Measurements from ENCODE around the gene GRXCR1. TPM values are rescaled to one million over a fixed set of nuclear protein-coding genes. Genes with fewer than 3 reads are reported as not detected.
A peak's percentile ranks its signal among the peaks of the same experiment; 100 is the strongest.

The GRXCR1 gene
- total RNA-seq, 1 donor from 2014 or later: not detected

DNA sequence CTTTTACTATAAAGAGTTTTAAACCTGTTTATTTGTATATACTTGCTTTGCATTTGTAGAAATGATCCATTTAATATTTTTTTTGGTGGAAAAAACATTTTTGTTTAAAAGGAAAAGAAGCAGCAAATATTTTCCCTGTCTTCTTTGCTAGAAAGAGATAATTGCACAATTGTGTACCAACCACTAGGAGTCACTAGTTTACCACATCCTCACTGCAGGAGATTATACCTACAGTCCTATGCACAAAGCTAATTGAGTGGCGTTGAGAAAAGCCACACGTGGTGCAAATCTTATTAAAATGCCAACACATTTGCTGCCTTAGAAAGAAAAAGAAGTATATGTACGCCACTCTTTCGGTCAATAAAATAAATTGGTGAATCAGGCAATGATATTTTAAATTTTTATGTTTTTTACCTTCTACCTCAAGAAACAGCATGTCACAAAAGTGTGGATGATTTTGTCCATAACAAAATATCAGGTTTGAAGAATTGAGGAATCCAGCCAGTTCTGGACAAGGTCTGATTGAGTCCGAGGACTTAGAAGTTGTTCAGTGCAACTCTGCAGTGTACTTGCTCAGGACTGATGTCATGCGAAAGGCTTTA is 102.9 kb downstream of the GRXCR1 start:
- H3K27me3 Mint-ChIP-seq (ENCODE audit: low read depth): no peaks in the 10 kb centered on the region
- peaks cover 4% of the 10 kb centered on the region for H3K4me1 Mint-ChIP-seq
- DNase-seq (ENCODE audit: low spot score in 2 of 2, unreplicated experiment in 2 of 2): no peak
- H3K36me3 Mint-ChIP-seq: no peaks in the 10 kb centered on the region
- TF ChIP-seq, protein P1, sequence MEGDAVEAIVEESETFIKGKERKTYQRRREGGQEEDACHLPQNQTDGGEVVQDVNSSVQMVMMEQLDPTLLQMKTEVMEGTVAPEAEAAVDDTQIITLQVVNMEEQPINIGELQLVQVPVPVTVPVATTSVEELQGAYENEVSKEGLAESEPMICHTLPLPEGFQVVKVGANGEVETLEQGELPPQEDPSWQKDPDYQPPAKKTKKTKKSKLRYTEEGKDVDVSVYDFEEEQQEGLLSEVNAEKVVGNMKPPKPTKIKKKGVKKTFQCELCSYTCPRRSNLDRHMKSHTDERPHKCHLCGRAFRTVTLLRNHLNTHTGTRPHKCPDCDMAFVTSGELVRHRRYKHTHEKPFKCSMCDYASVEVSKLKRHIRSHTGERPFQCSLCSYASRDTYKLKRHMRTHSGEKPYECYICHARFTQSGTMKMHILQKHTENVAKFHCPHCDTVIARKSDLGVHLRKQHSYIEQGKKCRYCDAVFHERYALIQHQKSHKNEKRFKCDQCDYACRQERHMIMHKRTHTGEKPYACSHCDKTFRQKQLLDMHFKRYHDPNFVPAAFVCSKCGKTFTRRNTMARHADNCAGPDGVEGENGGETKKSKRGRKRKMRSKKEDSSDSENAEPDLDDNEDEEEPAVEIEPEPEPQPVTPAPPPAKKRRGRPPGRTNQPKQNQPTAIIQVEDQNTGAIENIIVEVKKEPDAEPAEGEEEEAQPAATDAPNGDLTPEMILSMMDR (IDR thresholded peaks at IDR 0.05; ENCODE audit: unreplicated experiment): peak; percentile 75
- no peak overlapping the region for H3K4me3 Mint-ChIP-seq
- peaks cover 7% of the 10 kb centered on the region for H3K9me3 Mint-ChIP-seq
- no peak overlapping the region for H3K27ac Mint-ChIP-seq

GRCh38 chr4:43008793-43009192 is 116.3 kb downstream of the GRXCR1 start:
- DNase-seq (ENCODE audit: low spot score in 2 of 2, unreplicated experiment in 2 of 2): no peak
- Mint-ChIP-seq H3K4me1 (no peaks in the 10 kb centered on the region), H3K4me3 (no peak overlapping the region), H3K27me3 (ENCODE audit: low read depth) (no peaks in the 10 kb centered on the region), H3K9me3 (peaks cover 35% of the 10 kb centered on the region), H3K27ac (no peak overlapping the region), H3K36me3 (no peaks in the 10 kb centered on the region)
- TF ChIP-seq, protein P1 (IDR thresholded peaks at IDR 0.05; ENCODE audit: unreplicated experiment): no peak

- no peaks in the 10 kb centered on the region for H3K27me3 Mint-ChIP-seq (ENCODE audit: low read depth)
- no peaks in the 10 kb centered on the region for H3K4me1 Mint-ChIP-seq
- H3K36me3 Mint-ChIP-seq: no peaks in the 10 kb centered on the region
Observed at GRCh38 chr4:43014256-43014655, 121.7 kb downstream of the GRXCR1 start.

GRCh38 chr4:43041632-43042031 is 149.1 kb downstream of the GRXCR1 start:
- H3K27ac Mint-ChIP-seq: no peak overlapping the region
- no peak overlapping the region for H3K4me3 Mint-ChIP-seq
- no peaks in the 10 kb centered on the region for H3K9me3 Mint-ChIP-seq
- no peaks in the 10 kb centered on the region for H3K27me3 Mint-ChIP-seq (ENCODE audit: low read depth)
- DNase-seq (ENCODE audit: low spot score in 2 of 2, unreplicated experiment in 2 of 2): no peak
- TF ChIP-seq, protein P1 (IDR thresholded peaks at IDR 0.05; ENCODE audit: unreplicated experiment): no peak
- no peaks in the 10 kb centered on the region for H3K36me3 Mint-ChIP-seq
- H3K4me1 Mint-ChIP-seq: no peaks in the 10 kb centered on the region

More at GRCh38 chr4:43014256-43014655, 121.7 kb downstream of the GRXCR1 start:
- TF ChIP-seq, protein P1 (IDR thresholded peaks at IDR 0.05; ENCODE audit: unreplicated experiment): no peak
- H3K27ac Mint-ChIP-seq: no peak overlapping the region
- H3K4me3 Mint-ChIP-seq: no peak overlapping the region
- DNase-seq (ENCODE audit: low spot score in 2 of 2, unreplicated experiment in 2 of 2): no peak
- peaks cover 2% of the 10 kb centered on the region for H3K9me3 Mint-ChIP-seq

DNA sequence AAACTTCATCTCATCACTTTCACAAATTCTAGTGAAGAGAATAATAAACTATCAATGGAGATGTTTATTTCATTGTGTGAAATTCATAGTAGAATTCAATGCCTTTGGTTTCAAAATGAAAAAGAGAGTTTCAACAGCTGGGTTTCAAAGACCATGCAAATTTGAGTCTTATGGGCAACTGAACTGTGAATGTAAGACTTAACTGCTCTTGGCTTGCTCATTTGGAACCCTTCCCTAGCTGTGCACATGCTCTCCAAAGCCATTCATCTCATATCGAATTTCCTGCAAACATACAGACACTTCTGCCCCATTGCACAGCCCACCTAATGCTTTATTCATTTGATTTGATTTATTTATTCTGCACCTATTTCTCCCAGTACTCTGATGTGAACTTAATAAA is 154.5 kb downstream of the GRXCR1 start:
- TF ChIP-seq, protein P1 (IDR thresholded peaks at IDR 0.05; ENCODE audit: unreplicated experiment): no peak
- Mint-ChIP-seq H3K9me3 (no peaks in the 10 kb centered on the region), H3K36me3 (no peaks in the 10 kb centered on the region), H3K4me3 (no peak overlapping the region), H3K4me1 (no peaks in the 10 kb centered on the region), H3K27me3 (ENCODE audit: low read depth) (no peaks in the 10 kb centered on the region), H3K27ac (no peak overlapping the region)
- no peak for DNase-seq (ENCODE audit: low spot score in 2 of 2, unreplicated experiment in 2 of 2)

- no peaks in the 10 kb centered on the region for H3K36me3 Mint-ChIP-seq
Observed at GRCh38 chr4:43048570-43048969, 156.1 kb downstream of the GRXCR1 start.

More at GRCh38 chr4:43048570-43048969, 156.1 kb downstream of the GRXCR1 start:
- Mint-ChIP-seq H3K4me3 (no peak overlapping the region), H3K9me3 (peaks cover 3% of the 10 kb centered on the region), H3K27me3 (ENCODE audit: low read depth) (no peaks in the 10 kb centered on the region), H3K27ac (no peak overlapping the region), H3K4me1 (no peaks in the 10 kb centered on the region)
- no peak for DNase-seq (ENCODE audit: low spot score in 2 of 2, unreplicated experiment in 2 of 2)
- TF ChIP-seq, protein P1 (IDR thresholded peaks at IDR 0.05; ENCODE audit: unreplicated experiment): no peak

All from mesothelial cell of epicardium (in vitro differentiated cells).